Cardiac septum (tissue), 1 donor: ENCODE results near the gene LMBRD2. TPM values are rescaled to one million over a fixed set of nuclear protein-coding genes. Genes with fewer than 3 reads are reported as not detected.

ENCODE experiments used
- DNase-seq: peaks from one replicate; pipeline ENCODE4 v3.0.0-alpha.2; 2020; ENCODE audit warnings: low spot score
- intact Hi-C: fragments of 100-400 bp; cut with DNase I; formaldehyde crosslinking; loops from one replicate; pipeline ENCODE4 v1.14.0; 2022
- total RNA-seq: library from RNA; stranded (reverse); fragmentation: NEBNext Ultra II Directional; extraction: Animal tissue kit (Norgen Biotek cat#: 25700); gene quantifications from one replicate; pipeline ENCODE4 v1.2.1, GENCODE V29; 2021
- donor health status: DM: no; HTN: no; CAD: no.

The LMBRD2 gene
- total RNA-seq, 1 donor from 2014 or later = 11.7 TPM

GRCh38 chr5:36168737-36169136 lies 17.1 kb upstream of the LMBRD2 start:
- no peak for DNase-seq
- intact Hi-C loops = no loop called here

DNA sequence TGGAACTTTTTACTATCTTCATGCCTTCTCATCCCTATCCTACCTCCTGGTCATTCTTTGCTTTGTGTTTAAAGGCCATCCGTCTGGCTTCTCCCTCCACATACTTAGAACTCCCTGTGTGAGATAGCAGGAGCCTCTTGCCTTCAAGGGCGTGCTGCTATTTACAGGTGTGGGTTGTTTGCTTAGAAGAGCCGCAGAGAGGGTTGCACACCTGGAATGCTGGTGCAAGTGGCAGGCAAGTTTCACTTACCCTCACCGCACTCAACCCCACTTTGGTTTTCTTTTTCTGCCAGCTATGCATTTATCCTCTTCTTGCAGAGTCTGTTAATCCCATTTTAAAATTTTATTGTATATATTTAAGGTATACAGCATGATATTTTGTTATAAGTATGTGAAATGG lies 12.8 kb upstream of the LMBRD2 start:
- intact Hi-C loops = no loop called here
- no peak for DNase-seq

- intact Hi-C loops = no loop called here
- no peak for DNase-seq
These were observed 11.3 kb upstream of the LMBRD2 start for GRCh38 chr5:36162810-36163486.

DNA sequence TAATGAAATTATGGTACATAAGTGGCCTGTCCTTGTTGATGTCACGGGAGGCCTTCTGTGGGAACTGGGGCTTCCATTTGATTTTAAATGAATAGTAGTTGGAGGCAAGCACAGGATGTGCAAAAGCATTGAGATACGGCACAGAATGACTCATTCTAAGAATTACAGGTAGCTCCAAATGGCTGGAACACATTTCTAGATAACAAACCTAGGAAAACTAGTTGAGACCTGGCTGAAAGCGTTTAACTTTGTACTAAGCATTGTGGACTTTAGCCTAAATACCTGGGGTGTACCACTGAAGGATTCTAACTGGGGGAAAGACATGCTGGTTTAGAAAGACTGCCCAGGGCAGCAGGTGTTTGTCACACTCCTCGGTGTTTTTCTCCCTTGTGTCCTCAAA lies 9.7 kb upstream of the LMBRD2 start:
- intact Hi-C loops = no loop called here
- no peak for DNase-seq

DNA sequence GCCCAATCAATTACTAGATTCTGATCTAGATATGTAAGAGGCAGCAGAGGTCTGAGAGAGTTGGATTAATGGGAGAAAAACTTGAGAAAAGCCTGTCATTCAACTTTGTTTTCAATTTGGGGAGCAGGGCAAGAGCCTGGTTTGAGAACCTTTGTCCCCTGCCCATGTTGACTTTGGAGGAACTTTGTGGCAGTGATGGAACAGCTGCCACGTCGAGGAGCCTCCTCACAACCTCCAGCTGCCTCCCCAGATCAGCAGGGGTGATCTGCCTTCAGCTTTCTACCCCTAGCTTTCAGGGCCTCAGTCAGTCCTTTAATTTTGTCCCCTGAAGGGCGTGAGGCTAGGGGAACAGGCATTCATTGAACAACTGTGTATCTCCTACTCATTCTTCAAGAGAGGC lies 8.9 kb upstream of the LMBRD2 start:
- no peak for DNase-seq
- intact Hi-C loops = no loop called here

DNA sequence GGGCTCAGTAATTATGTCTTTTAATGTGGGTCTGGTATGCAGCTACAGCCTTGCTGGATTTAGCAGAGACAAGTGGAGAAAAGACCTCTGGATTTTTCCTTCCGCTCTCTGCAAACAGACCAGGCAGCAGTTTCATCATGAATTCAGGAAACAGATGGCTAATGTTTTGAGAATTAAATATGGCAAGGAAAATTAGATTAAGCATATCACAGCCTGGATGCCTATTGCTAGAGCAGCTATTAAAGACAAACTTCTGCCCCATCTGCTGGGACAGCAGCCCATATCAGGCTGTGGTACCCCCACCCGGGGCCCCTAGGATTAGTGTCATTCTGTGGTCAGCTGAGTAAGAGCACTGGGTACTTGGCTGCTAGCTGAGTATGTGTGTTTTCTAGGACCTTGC lies 6.5 kb upstream of the LMBRD2 start:
- intact Hi-C loops = no loop called here
- no peak for DNase-seq

- intact Hi-C loops = no loop called here
- DNase-seq = no peak
These were observed 4.9 kb upstream of the LMBRD2 start for GRCh38 chr5:36156619-36157018.

DNA sequence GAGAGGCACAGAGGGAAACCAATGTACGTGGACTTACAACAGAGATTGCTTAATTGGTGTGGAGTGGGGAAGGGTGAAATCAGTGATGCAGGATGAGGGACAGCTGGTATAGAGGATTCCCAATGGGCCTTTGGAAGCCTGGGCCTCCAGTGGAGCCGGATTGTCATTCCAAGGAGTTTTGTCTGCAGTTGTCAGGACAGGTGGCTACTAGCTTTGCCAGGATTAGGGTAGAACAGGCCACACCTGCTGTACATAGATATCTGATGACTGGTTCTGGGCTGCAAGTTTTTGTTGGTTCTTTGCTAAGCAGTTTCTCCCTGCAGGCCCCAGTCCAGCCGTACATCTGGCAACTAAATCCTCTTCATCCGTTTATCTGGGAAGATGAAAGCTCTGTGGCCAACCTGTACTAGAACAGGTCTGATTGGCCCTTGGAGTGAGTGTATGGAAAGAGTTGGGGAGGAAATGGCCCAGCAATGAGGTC lies 4.5 kb upstream of the LMBRD2 start:
- intact Hi-C loops = no loop called here
- DNase-seq = no peak

DNA sequence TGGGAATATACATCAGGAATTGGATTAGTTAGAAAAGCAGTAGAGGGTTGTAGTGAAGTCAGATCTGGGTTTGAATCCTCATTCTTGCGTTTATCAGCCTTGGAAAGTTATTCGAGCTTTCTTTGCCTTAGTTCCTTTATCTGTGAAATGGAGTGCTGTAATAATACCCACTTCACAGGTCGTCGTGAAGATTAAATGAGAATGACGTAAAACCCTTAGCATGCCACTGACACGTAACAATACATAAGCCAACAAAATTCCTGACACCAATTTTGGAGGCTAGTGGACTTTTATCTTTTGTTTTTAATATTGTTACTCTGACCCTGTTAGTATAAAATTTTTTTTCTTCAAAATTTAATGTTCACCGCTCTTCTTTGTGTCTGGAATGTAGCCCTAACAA lies 3.6 kb upstream of the LMBRD2 start:
- intact Hi-C loops = no loop called here
- DNase-seq = no peak

DNA sequence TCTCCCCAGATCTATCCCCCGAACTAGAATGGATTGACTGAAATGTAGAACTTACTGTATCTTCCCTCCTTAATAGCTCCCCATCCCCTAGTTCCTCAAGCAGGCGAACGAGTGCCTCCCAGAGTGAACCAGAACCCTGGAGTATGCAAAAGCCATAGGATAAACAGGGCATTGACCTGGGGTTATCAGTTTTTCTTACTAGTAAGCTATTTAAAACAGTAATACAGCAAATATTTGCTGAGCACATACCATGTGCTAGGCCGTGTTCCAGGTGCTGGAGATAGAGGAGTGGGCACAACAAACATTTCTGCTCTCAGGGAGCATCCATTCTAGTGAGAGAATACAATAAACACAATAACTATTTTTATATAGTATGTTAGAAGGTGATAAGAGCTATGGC lies 2.0 kb upstream of the LMBRD2 start:
- DNase-seq = no peak
- intact Hi-C loops = no loop called here

DNA sequence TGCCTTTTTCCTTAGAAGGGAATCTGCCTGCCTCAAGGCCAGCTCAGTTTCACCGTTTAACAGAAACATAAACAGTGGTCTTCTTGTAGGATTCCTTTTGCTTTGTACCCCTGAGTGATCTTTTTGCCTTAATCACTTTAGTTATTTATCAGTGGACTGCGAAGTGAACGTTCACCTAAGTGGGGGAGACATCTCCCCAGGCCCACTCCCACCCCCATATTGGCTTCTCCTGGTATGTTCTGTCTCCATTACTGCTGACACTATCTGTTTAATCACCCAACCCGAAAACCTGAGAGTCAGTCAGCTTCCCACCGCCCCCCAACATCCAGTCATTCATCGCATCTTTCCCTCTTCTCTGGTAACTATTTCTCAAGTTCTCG lies 1.6 kb upstream of the LMBRD2 start:
- intact Hi-C loops = no loop called here
- DNase-seq = no peak

- no peak for DNase-seq
- intact Hi-C loops = loop anchor here (1.0 kb wide), 1 partner anchor 89 kb away; the partner anchor contains the start of gene NADK2
These were observed 924 bp upstream of the LMBRD2 start for GRCh38 chr5:36152324-36153297.

GRCh38 chr5:36150676-36151433 lies 832 bp downstream of the LMBRD2 start:
- intact Hi-C loops = no loop called here

DNA sequence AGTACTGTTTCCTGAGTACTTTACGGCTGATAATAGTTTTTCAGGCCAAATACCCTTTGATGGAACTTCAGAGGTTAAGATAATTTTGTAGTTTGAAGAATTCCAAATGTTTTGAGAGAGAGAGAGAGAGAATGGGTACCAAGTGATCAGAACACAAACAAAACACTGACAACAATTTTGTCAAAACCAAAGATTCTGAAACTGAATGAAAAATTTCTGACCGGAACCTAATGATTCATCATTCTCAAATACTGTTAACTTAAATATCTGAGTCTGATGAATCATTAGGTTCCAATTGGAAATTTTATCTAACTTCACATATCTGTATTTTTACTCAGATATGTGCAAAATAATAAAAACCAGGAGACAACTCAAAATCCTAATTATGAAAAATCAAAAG lies 4.0 kb downstream of the LMBRD2 start:
- intact Hi-C loops = no loop called here
- no peak for DNase-seq

More at GRCh38 chr5:36150676-36151433, 832 bp downstream of the LMBRD2 start:
- no peak for DNase-seq

DNA sequence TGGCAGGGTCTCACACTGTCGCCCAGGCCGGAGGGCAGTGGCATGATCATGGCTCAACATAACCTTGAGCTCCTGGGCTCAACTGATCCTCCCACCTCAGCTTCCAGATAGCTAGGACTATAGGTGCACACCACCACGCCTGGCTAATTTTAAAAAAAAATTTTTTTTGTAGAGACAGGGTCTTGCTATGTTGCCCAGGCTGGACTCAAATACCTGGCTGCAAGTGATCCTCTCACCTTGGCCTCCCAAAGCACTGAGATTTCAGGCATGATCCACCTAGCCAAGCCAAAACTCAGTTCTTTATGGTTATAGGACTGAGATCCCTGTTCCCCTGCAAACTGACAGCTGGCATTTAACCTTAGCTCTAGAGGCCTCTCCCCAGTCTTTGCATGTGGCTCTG lies 5.3 kb downstream of the LMBRD2 start:
- intact Hi-C loops = no loop called here
- no peak for DNase-seq

DNA sequence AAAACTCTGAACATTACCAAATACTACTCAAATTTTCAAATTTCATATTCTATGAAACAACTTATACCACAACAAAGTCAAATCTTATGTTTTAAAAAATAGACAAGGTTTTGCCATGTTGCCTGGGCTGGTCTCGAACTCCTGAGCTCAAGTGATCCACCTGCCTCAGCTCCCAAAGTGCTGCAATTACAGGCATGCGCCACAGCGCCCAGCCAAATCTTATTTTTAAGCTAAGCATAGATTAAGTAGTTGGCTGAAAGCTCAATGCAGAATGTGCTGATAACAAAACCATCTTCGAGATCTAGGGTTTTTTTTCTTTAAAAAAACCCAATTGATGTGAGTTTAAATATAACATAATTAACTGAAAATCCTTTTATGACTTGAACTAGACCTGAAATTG lies 6.4 kb downstream of the LMBRD2 start:
- no peak for DNase-seq
- intact Hi-C loops = no loop called here

DNA sequence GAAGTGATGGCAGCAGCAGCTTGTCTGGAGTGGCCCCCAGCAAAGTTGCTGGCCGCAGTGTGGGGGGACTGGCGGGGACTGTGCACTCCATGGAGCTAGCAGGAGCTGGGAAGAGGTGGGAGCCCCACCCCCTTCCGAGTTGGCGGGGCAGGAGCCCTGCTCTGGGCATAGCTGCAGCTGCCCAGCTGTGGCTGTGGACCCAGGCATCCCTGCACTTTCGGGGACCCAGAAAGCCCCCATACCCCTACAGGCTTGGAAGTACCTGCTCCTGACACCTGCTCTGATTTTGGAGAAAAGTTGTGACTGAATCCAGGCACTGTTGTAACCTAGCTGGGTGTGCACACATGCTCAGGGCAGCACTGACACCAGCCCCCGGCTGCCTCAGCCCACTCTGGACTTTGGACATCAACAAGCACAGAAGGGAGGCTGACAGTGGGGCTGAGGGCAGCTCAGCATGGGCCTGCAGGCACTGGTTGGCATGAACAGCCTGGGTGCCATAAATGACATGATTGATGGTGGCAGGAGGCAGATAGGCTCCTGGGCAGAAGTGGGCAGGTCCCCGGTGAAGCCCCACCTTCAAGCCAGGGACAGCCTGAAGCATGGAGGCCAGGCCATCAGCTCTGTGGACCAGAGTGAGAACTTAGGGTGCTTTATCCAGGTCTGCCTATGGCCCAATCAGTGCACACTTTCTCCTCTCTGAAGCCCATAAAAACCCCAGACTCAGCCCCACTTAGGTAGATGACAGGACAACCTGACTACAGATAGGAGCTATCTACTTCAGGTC lies 12.6 kb downstream of the LMBRD2 start:
- intact Hi-C loops = no loop called here
- no peak for DNase-seq

DNA sequence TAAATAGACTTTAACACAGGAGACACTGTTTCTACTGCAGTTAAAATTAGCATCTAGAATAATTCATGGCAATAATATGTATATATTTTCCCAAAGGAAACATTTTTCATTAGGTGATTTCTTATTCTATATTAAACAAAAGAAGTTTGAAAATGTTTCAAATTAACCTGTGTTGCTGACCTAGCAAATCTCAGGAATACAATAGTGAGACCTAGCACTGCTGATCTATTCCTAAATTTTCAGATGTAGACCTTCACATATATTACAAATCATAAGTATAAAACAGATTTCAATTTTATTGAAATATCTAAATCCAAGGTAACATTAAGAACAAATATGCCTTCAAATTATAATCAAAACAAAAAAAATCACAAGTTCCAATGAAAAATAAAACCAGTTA lies 15.1 kb downstream of the LMBRD2 start:
- intact Hi-C loops = no loop called here
- no peak for DNase-seq

DNA sequence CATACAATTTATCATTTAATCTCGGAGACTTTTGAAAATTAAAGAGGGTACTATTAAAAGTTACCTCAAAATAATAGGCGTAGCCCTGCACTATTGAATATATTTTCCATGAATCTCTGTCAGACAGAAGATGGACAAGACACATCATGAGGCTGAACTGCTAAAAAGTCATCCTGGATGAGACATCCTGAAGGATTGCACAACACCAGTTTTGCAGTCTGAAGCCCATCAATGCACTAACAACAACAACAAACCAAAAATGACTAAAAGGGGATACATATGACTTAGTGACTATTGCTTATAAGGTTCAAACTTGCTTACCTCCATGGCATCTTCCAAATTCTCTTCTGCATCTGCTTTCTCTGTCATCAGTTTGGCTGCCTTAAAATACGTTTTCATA lies 15.7 kb downstream of the LMBRD2 start:
- DNase-seq = no peak
- intact Hi-C loops = no loop called here
